ELR (cell line): ENCODE results near the gene ITGB1BP1.

ENCODE experiments used
- DNase-seq: peaks from one replicate; pipeline ENCODE4 v3.0.0-alpha.2; 2015; ENCODE audit warnings: low read depth

ITGB1BP1 gene

DNA sequence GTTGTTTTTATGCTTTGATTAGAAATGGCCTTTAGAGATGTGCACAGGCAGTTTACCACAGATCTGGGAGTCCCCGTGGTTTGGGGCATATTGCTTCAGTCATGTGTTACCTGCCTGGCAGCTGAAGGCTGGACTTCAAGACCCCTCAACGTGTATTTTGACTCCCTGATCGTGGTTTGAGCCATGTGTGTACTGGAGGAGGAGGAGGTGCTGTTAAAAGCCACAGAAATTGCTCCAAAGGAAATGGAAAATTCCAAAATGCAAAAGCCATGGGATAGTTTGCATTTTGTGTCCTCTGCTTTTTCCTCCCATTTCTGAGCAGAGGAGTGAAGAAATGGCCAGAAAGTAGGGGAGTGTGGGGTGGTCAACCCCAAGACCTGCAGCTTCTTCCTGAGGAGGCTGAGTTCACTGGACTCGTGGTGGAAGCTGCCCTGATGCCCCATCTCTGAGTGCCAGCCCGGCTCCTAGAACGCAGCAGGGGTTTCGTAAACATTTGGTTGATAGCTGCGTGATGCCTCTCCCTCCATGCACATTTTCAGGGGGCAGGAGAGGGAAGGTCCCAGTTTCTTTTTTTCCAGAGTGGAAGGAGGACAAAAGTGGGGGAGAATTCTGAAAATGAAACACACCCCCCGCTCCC lies 45.7 kb downstream of the ITGB1BP1 start:
- DNase-seq, result no peak

DNA sequence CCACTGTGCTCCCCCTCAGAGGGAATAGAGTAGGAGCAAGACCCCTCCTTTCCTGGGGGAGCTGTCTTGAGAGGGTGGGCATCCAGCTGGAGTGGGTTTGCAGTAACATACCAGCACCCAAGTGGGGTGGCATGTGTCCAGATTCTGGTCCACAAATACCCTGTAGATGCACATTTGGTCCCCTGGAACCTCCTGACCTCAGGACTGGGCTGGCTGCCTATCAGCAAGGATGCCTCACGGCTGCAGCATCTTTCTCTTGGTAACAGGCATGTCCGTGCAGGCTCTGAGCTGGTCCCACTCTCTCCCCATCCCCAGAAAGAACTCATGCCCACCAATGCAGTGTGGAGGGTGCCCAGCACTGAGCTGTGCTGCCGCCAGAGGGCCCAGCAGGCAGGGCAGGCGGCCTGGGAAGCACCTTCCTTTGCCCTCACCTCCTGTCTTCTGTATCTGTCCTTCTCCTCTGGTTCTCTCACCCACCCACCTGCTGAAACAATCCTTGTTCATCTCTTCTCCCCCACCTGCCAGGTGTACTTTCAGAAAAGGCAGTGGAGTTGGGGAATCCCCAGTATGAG lies 47.4 kb downstream of the ITGB1BP1 start:
- no peak for DNase-seq

DNA sequence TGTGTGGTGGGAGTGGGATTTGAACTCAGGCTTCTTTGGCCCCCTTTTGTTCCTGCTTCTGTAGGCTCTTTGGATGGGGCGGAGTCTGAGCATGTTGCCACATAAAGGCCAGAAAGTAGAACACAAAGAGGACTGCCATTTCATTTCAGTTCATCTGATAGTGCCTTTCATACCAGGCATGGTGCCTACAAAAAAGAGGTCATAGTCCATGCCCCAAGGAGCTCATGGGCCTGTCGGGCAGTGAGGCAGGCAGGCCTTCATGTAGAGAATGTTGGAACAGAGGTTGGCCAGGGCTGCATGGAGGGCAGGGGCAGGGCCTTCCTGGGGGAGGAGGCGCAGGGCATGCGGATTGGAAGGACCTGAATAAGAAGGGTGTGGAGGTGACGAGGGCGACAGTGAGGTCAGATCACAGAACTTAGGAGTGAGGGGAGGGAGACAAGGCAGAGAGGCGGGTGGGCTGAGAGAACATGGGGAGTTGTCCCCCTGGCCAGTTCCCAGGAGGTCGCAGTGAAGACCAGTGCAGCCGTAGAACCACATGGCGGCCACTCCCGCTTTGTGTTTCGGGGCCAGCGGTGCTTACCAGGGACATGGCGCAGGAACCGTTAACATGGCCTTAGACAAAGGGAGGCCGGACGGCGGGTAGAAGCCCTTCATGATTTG lies 49.1 kb downstream of the ITGB1BP1 start:
- DNase-seq, result no peak

DNA sequence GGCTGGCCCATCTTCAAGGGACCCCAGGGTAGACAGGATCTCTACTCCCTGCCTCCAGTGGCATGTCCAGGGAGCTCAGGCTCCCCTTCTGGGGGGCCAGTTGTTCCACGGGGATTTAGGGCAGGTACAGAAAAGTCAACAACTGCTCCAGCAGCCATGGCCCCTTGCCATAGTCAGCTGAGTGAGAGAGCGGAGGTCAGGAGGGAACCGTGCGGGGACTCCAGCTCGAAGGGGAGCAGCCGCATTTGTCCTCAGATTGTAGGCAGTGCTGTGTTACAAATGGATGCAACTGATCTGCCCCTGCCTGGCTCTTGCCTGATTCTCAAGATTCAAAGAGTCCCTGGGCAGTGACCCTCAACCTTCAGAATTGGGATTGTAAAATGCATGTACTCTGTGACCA lies 49.9 kb downstream of the ITGB1BP1 start:
- no peak for DNase-seq

DNA sequence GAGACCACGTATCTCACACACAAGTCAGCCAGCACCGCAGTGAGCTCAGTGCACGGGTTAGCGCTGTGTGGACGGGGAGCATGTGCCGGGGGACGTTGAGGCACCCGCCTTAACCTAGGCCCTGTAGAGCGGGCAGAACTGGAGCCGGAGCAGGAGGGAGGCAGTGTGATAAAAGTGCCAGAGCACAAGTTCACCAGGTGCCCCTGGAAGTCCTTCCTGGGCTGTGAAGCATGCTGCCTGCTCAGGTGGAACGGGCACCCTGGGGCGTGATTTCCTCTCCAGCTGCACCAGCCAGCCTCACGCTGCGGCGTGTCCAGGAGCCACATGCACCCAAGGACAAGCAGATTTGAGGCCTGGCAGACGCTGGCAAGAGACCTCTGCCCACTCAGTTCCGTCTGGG lies 50.3 kb downstream of the ITGB1BP1 start:
- no peak for DNase-seq

DNA sequence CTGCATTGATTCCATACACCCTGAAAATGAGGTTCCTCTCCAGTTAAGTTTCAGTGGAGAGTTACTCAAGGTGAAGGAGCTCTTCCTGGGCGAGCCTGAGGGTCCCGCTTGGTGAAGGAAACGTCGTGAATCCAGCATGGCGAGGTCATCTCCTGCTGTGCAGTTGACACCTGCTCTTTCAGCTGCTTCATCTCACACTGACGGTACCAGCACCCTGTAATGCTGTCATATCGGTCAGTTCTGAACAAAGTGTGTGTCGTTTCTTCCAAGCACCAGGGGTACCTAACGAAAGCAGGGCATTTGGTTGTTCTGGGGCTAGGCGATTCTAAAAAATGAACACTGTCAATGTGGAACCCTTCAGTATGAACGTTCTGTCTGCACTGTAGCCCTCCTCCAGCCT lies 52.6 kb downstream of the ITGB1BP1 start:
- DNase-seq, result peak; percentile 37

DNA sequence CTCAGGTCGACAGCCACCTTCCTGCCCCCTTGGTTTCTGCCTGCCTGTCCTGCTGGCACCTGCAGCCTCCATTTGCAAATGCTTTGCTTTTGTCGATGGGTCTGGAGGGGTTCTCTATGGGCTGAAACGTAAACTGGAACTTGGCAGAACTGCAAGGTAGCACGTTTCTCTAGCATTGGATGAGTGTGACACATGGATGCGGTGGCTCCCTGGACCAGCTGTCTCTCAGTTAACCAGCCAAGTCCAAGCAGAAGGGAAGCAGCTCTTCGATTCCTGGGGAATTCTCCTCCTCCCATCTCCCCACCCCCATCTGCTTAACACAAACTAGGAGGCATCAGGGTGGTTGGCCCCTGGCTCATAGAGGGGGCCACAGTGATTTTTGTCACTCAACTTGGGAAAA lies 57.3 kb downstream of the ITGB1BP1 start:
- DNase-seq, result no peak

DNA sequence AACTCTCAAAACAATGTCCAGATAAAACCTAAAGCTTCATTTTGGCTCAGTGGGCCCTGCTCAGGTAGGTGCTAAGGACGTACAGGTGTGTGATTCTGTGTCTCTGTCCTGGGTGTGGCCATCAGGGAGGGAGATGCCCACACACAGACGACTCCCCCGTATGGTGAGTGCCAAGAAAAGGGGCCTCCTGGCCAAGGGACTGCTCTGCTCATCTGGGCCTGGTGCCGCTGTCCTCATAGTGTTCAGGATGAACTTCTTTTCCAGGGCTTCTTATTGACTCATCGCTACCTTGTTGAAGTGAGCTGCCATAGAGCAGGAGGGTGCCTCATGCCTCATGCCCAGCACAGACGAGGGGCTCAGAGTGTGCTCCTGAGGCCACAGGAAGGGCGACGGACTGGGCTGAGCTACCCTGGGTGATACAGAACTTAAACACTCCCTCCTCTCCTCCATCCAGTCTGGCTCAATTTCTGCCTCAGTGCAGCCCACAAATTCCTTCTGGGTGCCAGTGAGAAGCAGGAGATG lies 57.8 kb downstream of the ITGB1BP1 start:
- no peak for DNase-seq

DNA sequence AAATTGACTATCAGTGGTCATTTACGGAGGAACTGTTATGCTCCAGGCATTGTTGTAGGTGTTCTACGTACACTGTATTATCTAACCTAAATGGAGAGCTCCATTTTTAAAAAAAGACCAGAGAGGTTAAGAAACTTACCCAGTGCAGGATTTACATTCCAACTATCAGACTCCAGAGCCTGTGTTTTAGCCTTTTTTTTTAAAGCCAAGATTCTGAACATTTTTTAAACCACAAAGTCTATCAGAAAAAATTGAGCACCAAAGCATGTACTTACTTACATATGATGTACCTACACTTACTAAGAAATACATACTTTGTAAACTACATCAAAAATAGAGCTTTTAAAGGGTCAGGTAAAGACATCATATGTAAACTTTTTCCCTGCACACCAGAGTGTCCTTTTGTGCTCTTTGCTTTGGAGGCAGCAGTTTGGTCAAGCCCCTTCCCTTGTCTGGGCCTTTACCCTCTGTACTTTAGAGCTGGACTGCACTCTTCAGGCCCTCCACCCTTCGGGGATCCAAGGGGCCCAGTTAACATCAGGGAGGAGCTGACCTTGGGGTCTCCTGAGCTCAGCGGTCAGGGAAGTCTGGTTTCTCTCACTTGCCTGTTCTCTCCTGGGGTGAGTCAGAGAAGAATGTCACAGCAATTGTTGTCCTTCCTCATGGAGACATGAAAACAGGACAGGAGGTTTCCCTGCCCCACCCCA lies 58.4 kb downstream of the ITGB1BP1 start:
- DNase-seq, result no peak

DNA sequence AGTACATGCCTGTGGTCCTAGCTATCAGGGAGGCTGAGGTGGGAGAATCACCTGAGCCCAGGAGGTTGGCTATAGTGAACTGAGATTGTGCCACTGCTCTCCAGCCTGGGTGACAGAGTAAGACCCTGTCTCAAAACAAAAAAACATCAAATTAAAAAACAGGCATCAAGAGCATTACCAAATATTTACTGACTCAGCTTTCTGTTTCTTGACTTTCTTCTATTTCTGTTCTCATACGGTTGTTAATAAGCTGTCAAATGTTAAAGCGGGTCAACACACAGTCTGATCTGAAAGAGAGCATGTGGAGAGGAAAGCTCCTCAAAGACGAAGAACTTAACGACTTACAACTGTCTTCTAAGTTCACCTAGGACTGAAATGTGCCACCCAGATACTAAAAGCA lies 59.0 kb downstream of the ITGB1BP1 start:
- no peak for DNase-seq

DNA sequence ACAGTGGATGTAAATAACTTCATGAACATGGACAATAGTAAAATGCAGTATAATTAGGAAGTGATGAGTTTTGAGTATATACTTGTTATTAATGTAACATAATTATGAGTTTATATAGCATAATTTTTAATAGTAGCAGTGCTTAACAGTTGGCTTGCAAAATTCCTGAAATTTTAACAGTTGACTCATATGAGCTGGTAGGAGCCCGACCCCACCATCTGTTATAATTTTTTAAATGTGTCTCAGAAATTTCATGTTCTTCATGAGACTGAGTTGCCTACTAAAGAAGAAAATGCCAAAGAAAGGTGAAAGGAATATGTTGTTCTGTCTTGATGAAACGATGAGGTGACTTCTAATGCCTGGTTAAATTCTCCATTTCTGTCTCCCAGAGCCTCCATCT lies 62.6 kb downstream of the ITGB1BP1 start:
- DNase-seq, result no peak

DNA sequence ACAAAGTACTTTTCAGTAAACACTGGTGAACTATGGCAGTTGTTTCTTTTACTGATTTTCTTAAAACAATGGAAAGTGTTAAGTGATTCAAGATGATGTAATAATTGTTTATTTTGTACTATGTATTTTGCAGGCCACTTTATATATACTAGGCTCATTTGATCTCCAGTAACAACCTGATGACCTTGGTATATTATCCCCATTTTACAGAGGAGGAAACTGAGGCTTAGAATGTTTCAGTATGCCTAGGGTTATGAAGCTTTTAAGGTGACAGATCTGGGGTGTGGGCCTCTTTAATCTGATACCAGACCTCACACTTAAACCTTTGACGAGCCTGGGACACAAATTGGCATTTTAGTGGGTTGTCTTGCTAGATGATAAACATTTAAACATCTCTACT lies 63.2 kb downstream of the ITGB1BP1 start:
- DNase-seq, result no peak

DNA sequence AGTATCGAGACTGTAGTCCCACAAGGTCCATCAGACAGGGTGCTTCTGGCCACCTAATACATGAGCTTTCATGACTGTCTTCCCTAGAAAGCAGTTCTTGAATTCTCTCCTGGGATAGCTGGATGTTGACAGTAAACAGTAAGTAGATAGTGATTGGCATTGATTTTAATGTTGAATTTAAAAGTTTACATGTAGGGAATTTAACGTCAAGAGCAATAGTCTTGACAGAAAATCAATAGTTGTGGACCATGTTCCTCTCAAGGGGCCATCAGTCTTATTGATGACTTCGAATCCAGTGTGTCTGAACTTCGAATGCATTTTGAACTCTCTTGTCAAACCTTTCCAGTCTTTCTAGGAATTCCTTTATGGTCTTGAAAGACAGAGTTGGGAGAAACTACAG lies 63.9 kb downstream of the ITGB1BP1 start:
- DNase-seq, result no peak

DNA sequence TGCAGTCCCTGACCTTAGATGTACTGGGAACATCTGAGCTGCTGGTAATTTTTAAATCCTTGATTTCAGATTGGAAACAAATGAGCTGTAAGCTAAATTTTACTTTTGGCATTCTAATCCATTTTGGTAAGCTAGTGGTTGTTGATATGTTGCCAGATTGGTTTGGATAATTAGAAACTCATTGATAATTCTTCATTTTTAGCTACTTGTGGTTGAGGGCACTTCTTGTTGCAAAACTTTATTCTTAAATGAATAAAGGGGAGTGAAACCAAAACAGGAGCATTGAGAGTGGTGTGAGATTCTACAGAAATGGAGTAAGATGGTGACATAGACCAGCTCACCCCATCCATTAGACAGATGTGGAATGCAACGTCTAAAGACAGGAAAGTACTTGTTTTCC lies 64.5 kb downstream of the ITGB1BP1 start:
- DNase-seq, result no peak

DNA sequence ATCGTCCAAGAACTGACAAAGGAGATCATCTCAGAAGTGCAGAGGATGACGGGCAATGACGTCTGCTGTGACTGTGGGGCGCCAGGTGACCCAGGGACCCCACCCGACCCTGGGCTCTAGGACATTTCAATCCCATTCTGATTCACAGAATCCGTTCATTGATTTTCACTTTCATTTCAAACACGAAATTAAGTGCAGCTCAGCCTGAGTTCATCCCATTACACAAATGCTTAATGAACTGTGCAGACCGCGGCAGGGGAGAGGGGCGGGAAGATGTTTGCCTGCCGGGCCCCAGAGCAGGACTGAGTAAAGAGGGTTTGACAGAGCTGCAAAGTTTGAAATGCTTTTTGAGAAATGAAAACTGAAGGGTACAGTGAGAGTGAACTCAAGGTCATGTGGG lies 67.1 kb downstream of the ITGB1BP1 start:
- no peak for DNase-seq

DNA sequence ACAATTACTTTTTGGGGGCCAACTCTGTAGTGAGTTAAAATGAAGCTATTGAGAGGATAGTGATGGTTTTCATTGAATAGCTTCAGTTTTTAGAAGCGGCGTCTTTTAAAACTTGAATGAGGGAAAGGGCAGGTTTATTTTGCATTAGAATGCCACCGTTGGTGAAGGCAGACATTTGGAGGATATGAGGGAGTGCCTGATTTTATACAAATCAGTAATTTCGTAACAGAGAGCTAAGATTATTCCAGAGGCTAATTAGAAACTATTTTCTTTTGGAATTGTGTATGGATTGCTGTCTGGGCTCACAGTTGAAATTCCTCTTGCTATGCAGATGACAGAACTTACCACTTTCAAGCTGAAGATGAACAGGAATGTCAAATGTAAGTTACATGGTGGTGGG lies 67.6 kb downstream of the ITGB1BP1 start:
- DNase-seq, result no peak

DNA sequence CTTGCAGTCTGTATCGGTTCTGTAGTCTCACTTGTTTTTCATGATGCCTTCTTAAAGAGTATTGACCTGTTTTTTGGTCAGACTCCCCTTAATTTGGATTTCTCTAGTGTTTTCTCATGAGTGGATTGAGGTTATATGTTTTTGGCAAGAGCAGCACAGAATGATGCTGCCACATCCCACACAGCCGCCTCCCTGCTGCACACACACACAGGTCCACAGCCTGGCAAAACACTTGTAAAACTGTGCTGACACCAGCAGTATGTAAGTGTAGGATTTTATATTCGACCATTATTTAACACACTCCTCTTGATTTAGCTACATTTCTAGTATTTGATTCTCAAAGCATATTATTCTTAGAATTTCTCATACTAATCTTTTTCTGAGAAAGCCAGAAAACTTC lies 68.1 kb downstream of the ITGB1BP1 start:
- no peak for DNase-seq

DNA sequence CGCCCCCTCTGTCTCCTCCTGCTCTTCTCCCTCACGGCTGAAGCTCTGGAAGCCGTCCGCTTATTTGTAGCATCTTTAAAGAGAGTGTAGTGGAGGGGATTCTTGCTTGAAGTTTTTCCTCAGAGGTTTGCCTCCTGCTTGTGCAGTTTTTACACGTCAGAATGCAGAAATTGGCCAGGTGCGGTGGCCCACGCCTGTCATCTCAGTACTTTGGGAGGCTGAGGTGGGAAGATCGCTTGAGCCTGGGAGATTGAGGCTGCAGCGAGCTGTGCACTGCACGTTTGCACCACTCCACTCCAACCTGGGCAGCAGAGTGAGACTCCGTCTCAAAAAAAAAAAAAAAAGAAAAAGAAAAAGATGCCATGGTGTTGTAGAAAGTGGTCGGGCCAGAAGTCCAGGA lies 69.0 kb downstream of the ITGB1BP1 start:
- DNase-seq, result no peak
